NCI-H1092 (cell line): Measurements from ENCODE around the gene FTSJ1.
A peak's percentile ranks its signal among the peaks of the same experiment; 100 is the strongest.
"Not testable (repeated sequence)": the region's sequence is repeated elsewhere in the genome, so short reads cannot be mapped to it uniquely, and the experiment has no call there.

Experiments
- DNase-seq: peaks from one replicate; lab custom pipeline; 2025; lab: John Stamatoyannopoulos, UW

Gene FTSJ1

DNA sequence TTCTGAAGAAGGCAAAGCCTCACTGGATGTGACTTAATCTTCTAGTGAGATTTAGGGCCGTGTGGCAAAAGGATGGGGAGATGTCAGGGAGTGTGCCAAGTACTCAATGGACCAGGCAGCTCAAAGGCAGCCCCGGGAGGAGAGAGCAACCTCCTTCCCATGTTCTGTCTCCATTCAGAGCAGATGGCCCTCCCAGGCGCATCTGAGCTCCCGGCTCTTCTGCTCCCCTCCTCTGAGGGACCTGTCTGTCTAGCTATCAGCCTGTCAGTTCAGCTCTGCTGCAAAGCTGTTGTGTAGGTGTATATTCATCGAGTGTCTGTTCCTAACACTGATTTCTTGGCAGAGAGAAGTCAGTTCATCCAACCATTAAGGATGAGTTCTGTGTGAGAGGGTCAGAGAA, 21.9 kb downstream of the FTSJ1 start:
- DNase-seq, result no peak

DNA sequence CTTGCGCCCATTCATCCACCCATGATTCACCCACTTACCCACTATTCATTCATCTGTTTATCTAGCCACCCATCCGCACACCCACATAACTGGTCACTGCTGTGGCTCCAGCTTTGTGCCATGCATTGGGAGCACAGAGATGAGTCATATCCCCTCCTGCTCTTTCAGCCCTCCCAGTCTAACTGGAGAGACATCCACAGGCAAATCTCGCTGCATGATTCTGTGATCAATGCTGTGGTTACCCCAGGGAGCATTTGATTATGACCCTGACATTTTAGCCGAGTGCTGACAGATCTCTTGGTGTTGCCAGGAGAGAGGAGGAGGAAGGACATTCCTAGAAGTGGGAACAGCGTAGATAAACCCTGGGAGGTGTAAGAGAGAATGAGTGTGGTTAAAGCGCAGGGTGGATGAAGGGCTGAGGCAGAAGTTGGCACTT, 22.4 kb downstream of the FTSJ1 start:
- DNase-seq, result no peak

DNA sequence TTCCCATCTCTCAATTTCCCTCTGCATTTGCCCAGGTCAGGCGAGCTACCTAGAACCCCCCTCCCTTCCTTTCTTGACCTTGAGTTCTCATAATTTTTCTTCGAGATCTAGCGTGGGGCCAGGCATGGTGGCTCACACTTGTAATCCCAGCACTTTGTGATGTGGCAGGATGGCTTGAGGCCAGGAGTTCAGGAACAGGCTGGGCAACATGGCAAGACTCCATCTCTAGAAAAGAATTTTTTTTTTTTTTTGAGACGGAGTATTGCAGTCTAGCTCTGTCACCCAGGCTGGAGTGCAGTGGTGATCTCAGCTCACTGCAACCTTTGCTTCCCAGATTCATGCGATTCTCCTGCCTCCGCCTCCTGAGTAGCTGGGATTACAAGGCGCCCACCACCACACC, 28.3 kb downstream of the FTSJ1 start:
- DNase-seq, result no peak

DNA sequence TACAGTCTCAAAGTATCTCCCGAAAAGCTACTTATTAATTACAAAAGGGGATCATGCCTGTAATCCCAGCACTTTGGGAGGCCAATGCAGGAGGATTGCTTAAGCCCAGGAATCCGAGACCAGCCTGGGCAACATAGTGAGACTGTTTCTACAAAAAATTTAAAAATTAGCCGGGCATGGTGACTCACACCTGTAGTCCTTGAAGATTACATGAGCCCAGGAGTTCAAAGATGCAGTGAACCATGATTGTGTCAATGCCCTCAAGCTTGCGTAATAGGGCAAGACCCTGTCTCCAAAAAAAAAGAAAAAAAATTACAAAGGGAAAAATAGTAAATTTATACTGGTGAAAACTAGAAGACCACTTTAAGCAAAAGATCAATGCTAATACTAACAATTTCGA, 29.5 kb downstream of the FTSJ1 start:
- DNase-seq, result no peak

DNA sequence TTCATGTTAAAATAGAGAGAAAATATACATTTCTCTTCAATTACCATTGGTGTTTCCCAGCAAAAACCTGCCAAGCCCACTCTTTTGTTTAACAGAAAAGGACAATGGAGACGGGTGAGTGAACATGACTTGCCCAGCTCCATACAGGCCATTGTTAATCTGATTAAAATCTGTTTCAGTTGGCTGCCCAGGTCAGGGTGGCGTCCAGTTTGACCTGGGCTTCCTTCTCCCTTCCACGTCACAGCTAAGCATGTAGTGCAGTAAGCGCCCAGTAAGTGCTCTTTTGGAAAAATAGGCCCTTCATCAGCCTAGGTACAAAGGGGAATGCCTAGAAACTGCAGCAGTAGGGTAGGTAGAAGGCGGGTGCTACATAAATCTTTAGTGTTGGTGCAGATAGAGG, 31.2 kb downstream of the FTSJ1 start:
- no peak for DNase-seq

DNA sequence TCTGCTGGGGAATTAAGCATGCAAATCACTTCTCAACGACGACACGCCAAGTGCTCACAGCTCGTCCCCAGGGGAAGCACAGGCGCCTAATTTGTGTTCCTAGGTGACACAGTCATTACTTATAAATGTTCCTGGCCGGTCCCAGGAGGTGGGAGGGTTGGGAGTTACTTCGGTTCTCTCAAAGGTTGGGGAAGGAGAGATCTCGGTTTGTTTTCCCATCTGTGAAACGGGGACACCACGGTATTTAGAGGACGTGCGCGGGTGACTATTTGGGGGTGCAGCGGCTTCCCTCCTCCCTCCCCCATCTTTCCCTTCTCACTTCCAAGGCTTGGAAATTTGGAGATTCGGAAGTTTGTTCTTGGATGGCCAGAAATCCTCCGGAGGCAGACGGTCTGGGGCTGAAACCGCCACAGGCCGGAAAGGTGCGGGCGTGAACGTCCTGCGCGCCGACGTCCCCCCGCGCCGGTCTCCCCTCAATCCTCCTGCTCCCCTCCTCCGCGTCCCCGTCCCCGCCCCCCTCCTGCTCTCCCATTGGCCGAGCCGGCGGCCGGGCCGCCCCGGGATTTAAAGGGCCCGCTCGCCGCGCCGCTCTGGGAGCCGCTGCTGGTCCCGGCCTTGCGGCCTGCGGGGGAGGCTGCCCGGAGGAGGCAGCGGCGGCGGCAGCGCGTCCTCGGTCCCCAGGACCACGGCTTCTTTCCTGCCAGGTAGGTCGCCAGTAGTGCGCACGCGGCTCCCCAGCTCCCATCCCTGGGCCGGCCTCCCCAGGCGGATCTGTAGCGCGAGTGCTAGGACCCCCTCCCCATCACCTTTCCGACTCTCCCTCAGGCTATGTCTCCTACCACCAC, 32.6 kb downstream of the FTSJ1 start, which contains the start of gene PORCN:
Gene PORCN, plus strand, starts transcription at position 593 of the 845 bp plus-strand sequence. CDS start 829 bp downstream, outside the sequence.
- peak; percentile 72 for DNase-seq

DNA sequence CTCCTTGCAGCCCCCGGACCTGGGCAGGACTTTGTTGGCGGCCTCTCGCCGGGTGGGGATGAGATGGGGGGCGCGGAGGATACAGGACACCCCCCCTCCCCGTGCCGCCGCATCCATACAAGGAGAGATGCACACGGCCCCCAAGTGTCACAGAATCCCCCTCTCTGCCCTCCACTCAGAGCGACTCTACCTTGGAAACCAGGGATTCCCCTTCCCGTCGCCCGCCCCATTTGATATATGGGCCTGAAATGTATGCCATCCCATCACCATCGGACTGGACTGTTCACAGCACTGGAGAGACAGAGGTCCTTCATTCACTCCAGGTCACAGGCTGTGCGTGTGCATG, 33.2 kb downstream of the FTSJ1 start:
- DNase-seq, result no peak

DNA sequence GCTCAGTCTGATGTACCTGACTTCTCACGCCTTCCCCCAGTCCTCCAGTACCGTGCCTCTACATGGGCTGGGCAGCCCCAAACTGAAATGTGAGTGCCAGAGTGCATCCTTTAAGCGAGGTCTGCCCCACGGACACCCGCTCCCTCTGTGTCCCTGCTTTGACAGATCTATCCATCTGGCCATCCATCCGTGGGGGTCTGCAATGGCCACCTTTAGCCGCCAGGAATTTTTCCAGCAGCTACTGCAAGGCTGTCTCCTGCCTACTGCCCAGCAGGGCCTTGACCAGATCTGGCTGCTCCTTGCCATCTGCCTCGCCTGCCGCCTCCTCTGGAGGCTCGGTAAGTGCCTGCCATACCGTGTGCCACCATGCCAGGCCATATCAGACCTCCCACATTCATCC, 33.6 kb downstream of the FTSJ1 start:
- DNase-seq, result no peak

DNA sequence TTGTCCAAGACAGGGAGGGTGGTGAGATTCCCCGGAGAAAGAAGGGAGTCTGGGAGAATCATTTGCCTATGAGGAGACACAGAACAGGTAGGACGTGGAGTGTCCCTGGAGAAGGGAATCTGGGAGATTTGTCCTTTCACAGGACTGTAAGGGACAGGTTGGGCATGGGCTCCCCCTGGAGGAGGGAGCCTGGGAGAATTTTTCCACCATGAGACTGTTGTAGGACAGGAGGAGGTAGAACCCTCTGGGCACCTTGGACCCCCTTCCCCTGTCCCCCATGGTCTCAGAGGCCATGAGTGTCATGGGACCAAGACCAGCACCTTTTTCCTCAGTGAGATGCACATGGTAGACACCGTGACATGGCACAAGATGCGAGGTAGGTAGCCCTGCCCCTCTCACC, 35.6 kb downstream of the FTSJ1 start:
- no peak for DNase-seq

DNA sequence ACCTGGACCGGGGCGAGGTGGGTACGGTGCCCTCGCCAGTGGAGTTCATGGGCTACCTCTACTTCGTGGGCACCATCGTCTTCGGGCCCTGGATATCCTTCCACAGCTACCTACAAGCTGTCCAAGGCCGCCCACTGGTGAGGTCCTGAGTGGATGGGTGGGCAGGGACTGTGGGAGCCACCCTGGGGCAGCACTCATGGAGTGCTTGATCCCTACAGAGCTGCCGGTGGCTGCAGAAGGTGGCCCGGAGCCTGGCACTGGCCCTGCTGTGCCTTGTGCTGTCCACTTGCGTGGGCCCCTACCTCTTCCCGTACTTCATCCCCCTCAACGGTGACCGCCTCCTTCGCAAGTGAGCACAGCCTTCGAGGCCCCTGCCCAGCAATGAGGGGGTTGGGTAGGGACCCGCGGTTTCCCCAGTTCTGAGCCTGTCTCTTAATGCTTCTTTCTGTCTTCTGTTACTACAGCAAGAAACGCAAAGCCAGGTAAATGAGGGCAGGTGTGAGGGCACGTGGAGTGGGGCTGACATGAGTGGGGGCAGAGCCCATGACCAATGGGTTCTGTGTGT, 36.5 kb downstream of the FTSJ1 start:
- no peak for DNase-seq

DNA sequence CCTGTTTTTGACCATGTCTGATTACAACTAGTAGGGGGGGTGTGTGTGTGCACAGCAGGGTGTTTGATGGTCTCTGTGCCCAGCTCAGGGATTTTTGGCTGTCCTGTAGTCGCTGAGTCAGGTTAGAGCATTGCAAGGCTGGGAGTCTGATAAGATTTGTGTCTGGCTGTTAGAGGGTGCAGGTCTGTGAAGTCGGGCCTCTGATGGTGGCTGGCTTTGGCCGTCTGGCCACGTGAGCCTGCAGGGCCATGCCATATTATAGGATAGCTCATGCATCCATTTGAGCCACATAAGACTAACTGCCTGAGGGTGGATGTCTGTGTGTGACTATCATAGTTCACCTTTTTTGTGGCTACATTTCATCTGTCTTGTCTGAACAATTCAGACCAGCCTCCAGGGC, 37.7 kb downstream of the FTSJ1 start:
- DNase-seq, result no peak

DNA sequence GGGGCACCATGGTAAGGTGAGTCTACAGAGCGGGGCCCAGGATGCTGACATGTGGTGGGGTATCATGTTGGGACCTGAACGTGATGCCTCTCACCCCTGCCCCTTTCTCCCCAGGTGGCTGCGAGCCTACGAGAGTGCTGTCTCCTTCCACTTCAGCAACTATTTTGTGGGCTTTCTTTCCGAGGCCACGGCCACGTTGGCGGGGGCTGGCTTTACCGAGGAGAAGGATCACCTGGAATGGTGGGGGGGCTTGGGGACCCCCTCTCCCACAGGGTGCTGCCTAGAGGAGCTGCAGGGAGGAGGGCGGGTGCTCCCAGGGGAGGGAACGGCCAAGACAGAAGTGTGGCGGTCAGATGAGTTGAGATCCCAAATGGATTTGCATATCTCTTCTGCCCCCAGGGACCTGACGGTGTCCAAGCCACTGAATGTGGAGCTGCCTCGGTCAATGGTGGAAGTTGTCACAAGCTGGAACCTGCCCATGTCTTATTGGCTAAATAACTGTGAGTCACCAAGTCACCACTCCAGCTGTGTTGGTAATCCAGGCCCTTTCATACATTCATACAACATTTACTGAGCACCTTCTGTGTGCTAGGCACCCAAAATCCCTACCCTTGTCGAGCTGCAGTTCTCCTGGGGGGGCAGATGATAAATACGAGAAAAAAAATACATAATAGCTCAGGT, 38.3 kb downstream of the FTSJ1 start:
- no peak for DNase-seq

DNA sequence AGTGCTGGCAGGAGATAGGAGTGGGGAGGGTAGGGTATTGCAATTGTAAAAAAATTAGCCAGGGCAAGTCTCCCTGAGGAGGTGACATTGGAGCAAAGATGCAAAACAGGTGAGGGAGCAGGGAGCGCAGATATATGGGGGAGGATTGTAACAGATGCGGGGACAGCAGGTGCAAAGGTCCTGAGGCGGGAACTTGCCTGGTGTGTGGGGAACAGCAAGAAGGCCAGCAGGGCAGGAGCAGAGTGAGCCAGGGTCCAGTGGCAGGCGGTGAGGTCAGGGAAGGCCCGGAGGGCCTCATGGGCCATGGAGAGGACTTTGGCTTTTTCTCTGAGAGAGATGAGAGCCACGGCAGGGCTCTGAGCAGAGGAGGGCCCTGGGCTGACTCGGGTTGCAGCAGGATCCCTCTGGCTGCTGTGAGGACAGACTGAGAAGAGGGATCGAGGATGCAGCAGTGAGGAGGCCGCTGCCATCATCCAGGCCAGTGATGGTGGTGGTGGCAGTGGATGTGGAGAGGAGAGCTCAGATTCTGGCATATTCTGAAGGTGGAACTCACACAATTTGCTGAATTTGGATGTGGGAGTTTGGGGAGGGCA, 39.0 kb downstream of the FTSJ1 start:
- DNase-seq, result no peak

DNA sequence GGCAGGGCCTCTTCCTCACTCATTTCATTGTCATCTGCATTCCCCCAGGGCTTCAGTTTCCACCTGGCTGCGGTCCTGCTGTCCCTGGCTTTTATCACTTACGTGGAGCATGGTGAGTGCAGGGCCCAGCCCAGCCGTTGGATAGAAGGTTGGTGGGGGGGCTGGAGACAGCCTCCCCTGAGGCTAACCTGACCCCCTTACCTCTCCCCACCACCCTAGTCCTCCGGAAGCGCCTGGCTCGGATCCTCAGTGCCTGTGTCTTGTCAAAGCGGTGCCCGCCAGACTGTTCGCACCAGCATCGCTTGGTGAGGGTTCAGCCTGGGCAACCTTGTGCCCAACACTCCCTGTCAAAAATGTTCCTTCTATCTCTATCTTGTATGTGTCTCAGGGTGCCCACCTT, 39.8 kb downstream of the FTSJ1 start:
- DNase-seq, result no peak

DNA sequence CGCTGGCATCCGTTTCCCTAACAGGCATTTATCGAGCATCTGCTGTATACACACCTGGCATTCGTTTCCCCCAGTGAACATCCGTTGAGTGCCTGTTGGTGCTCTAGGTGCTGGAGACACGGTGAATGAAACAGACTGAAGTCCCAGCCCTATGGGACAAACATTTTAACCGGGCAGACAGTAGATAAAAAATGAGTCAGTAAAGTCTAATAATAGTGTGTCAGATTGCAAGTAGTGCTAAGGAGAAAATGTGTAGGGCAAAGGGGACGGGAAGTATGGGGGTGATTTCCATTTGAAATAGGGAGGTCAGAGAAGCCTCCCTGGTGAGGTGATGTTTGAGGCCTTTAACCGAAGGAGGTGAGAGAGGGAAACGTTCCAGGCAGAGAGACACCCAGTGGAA, 40.3 kb downstream of the FTSJ1 start:
- DNase-seq, result no peak

DNA sequence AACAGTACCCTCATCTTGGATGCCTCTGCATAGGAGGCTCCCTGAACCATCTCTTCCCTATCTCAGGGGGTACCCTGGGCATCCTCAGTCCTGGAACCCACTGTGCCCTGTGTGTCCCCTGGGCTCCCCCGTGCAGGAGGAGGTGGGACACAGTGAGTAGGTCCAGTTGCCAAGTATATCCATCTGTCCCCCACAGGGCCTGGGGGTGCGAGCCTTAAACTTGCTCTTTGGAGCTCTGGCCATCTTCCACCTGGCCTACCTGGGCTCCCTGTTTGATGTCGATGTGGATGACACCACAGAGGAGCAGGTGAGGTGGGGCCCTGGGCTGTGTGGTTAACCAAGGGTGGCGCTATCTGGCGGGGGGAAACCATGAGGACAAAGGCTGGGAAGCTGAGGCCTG, 41.0 kb downstream of the FTSJ1 start:
- no peak for DNase-seq

DNA sequence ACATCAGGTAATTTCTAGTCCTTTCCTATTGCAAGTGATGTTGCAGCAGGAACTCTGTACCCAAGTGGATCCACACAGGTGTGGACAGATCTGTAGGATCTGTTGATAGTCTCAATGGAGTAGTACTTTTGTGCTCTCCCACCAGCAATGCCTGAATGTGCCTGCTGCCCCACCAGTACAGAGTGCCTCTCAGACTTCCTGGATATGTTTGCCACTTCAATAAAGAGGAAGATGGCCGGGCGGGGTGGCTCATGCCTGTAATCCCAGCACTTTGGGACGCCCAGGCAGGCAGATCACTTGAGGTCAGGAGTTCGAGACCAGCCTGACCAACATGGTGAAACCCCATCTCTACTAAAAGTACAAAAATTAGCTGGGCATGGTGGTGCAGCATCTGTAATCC, 43.5 kb downstream of the FTSJ1 start:
- not testable (repeated sequence) for DNase-seq

DNA sequence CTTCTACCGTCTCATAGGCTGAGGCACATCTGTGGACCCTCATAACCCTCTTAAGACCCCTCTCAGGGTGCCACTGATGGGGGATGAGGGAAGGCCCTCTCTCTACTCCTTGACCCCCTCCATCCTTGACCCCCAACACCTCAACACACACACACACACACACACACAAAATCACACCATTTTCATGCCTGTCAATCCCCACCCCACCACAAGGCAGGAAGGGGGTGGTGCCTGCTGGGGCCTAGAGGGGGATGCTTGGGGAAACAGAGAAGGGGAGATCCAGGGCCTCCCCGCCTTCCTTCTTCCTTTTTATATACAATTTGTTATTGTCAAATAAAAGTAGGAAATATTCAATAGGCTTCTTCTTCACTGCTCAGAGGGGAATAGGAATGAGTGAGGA, 44.5 kb downstream of the FTSJ1 start:
- DNase-seq, result no peak

DNA sequence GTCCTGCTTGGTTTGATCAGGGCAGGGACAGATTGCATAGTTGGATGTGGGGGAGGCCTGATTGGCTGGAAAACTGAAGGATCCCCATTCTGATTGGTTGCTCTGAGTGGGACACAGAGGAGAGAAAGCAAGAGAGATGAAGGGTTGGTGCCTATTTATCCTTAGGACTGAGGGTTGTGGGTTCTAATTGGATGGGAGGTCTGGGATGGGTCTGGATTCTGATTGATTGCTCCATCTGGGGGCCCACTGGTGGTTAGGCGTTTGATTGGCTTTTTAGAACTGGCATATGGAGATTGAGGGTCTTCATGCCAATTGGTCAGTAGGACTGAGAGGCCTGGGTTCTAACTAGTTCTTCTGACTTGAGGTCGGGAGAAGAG, 45.0 kb downstream of the FTSJ1 start:
- DNase-seq, result no peak

DNA sequence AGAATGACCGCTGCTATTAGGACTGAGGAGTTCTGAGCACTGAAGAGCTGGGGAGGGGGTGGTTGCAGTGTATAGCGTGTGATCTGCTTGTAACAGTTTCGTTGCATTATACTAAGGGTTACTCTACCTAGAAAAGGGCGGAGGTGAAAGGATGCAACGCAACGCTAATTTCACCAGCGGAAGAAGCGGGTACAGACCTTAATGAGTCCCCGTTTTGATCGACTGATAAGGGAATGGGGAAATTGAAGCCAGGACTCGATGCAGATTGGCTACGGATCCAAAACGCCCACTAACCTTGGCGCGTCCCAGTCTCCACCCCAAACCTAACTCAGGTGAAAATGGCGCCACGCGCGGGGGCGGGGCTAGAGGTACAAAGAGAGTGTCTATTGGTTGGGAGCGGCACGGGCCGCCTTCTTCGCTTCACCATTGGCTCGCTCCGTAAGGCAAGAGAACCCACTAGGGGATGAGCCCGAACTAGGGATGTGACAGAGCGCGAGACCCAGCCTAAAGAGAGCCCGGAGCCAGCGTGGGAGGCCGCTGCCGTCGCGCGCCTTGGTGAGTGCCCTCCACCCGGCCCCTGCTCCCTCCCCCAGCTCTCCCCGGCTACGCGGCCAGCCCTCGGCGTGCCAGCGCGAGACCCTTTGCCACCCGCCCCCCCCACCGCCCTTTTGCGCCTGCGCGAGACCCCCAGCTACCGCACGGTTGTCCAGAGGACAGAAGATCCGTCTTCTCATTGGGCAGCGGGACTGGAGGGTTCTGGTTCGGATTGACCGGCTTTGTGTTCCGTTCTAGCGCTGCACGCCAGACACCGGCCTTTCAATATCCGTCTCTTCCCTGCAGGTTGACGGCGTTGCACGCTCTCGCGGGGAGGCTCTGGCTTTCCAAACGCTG, 45.6 kb downstream of the FTSJ1 start, which contains the start of gene EBP:
Gene EBP, plus strand, starts transcription at position 456 of the 891 bp plus-strand sequence. CDS start 1,964 bp downstream, outside the sequence.
- DNase-seq, result peak; percentile 96

DNA sequence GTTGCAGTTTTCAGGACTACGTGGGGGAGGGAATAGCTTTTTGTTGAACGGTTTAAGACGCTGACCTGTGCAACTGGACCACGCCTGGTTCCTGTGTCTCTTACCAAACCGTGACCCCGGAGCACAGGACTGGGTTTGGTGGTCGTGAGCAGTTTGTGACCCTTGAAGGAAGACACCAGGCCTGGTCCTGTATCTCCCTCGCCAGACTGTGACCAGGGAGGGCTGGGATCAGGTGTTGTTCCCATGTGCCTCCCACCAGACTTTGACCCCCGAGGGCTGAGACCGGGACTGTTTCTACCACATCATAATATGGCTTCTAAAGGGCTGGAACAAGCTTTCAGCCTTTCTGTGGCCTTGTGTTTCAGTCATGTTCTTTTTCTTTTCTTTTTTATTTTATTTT, 46.3 kb downstream of the FTSJ1 start:
- DNase-seq, result no peak

DNA sequence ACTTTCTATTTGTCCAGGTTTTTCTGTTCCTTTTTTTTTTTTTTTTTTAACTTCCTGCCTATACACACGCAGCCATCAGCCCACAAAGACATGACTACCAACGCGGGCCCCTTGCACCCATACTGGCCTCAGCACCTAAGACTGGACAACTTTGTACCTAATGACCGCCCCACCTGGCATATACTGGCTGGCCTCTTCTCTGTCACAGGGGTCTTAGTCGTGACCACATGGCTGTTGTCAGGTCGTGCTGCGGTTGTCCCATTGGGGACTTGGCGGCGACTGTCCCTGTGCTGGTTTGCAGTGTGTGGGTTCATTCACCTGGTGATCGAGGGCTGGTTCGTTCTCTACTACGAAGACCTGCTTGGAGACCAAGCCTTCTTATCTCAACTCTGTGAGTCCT, 47.7 kb downstream of the FTSJ1 start:
- DNase-seq, result no peak
